GM13977 (cell line): ENCODE results near the gene CCDC18.
"Not testable (repeated sequence)": the region's sequence is repeated elsewhere in the genome, so short reads cannot be mapped to it uniquely, and the experiment has no call there.

Experiments
- DNase-seq: peaks from one replicate; pipeline ENCODE4 v3.0.0; 2012; ENCODE audit warnings: low spot score
- in situ Hi-C: fragments of 300-500 bp; cut with MboI; formaldehyde crosslinking; loops from one replicate; pipeline ENCODE4 v1.12.0; 2022; ENCODE audit warnings: low sequenced_read_pairs, low pct_unique_long_range_greater_than_20kb, mixed read lengths, inconsistent platforms; ENCODE audit not compliant: unreplicated experiment
- TF ChIP-seq, protein P1 (sequence below): IDR thresholded peaks from 2 replicates; pipeline ENCODE4 v1.5.1; 2012; ENCODE audit warnings: mild to moderate bottlenecking, control low read depth; ENCODE audit not compliant: insufficient read depth; ENCODE audit errors: extremely low read depth, missing control alignments

The CCDC18 gene

DNA sequence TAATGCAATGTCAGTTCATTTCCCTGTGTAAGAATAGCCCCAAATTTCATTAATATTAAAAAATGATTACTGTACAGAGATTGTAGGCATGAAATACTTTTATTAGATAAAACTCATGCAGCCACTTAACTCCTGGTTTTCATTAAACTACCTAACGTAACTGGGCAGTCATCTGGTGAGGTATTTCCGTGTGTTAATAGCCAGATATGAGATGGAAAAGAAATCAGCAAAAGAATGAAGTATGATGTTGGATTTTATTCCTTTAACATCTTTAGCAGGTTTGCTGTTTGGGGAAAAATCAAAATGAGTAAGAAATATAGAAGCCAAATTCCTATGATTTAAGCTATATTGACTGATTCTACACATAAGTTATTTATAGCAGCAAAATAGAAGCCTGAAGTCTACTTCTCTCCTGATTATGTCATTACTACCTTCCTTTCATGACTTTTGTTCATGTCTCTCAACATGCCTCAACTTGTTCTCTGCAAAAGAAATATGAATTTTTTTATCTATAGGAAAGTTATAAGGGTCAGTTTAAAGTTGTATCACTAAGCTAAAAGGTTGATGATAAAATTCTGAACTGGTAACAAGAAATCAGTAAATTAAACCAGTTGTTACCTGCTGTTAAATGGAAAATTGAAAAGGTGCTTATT is 42.6 kb downstream of the CCDC18 start:
- no peak for DNase-seq
- in situ Hi-C loops = no loop called here
- TF ChIP-seq, protein P1, sequence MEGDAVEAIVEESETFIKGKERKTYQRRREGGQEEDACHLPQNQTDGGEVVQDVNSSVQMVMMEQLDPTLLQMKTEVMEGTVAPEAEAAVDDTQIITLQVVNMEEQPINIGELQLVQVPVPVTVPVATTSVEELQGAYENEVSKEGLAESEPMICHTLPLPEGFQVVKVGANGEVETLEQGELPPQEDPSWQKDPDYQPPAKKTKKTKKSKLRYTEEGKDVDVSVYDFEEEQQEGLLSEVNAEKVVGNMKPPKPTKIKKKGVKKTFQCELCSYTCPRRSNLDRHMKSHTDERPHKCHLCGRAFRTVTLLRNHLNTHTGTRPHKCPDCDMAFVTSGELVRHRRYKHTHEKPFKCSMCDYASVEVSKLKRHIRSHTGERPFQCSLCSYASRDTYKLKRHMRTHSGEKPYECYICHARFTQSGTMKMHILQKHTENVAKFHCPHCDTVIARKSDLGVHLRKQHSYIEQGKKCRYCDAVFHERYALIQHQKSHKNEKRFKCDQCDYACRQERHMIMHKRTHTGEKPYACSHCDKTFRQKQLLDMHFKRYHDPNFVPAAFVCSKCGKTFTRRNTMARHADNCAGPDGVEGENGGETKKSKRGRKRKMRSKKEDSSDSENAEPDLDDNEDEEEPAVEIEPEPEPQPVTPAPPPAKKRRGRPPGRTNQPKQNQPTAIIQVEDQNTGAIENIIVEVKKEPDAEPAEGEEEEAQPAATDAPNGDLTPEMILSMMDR = no peak

DNA sequence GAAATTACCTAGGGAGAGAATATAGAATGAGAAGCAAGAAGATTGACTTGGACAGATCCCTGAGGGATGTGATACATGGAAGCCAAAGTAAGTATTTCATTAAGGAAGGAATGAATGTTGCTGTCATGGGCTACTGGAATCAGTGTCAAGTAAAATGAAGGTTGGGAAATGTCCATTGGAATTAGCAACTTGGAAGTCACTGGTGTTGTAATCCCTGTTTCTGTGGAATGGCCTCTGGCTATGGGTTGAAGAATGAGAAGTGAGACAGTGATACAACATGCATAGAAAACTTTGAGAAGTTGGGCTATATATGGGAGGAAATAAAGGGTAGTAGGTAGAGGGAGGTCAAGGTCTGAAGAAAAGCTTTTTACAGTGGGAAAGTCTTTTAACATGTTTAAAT is 54.7 kb downstream of the CCDC18 start:
- DNase-seq = no peak
- TF ChIP-seq, protein P1 = no peak
- in situ Hi-C loops = no loop called here

DNA sequence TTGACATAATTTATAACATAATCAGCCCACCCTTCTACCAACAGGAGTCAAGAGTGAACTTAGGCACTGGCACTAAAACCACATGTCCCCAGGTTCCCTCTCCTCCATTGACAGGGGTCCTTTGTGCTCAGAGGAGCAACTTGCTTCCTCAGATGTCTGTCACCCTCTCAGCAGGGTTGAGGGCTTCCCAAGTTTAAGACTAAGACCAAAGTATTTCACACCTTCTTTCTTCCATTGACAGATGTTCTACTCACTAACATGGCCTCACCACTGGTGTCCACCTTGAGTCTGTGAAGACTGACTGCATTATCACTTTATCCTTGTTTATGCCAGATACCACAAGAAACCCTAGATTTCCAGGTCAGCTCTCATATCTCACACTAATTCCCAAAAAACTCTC is 56.5 kb downstream of the CCDC18 start:
- DNase-seq = no peak
- TF ChIP-seq, protein P1 = no peak
- in situ Hi-C loops = no loop called here

DNA sequence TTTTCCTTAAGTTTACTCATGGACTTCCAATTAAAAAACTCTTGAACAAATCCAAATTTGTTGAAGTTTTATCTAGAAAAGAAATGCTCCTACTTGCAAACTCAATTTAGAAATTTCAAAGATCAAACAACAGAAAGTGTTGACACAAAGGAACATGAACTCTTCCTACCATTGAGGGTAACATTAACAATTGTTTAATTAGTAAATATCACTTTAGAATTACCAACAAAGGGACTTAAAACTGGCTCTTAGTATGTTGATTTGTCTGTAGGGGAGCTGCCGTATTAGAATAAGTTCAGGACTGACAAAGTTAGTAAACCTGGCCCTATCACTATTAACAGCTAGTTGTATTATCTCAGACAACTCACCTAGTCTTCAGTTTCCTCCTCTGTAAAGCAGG is 57.9 kb downstream of the CCDC18 start:
- TF ChIP-seq, protein P1 = no peak
- DNase-seq = no peak
- in situ Hi-C loops = no loop called here

DNA sequence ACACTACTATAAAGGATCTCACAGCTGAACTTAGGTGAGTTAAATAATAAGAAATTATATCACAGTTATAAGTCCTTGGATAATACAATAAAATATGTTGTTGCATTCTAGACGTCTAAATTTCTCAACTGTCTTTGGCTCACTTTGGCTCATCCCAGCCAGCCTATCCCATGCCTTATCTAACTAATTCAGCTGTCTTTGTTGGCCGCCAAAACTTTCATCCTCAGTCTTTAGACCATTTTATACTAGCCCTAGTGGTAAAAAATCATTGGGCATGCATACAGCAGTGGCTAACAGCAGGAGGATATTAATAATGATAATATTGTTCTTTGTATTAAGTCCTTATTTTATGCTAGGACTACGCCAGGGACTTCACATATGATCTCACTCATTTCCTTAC is 59.3 kb downstream of the CCDC18 start:
- DNase-seq = no peak
- in situ Hi-C loops = no loop called here
- TF ChIP-seq, protein P1 = no peak

DNA sequence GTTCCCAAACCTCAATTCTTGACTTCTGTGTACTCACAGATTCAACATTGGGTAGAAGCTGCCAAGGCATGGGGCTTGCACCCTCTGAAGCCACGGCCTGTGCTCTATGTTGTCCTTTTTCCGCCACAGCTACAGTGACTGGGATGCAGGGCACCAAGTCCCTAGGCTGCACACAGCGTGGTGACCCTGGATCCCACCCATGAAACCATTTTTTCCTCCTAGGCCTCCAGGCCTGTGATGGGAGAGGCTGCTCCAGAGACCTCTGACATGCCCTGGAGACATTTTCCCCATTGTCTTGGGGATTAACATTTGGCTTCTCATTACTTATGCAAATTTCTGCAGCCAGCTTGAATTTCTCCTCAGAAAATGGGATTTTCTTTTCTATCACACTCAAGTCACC is 62.7 kb downstream of the CCDC18 start:
- DNase-seq, in situ Hi-C loops: not testable (repeated sequence)

DNA sequence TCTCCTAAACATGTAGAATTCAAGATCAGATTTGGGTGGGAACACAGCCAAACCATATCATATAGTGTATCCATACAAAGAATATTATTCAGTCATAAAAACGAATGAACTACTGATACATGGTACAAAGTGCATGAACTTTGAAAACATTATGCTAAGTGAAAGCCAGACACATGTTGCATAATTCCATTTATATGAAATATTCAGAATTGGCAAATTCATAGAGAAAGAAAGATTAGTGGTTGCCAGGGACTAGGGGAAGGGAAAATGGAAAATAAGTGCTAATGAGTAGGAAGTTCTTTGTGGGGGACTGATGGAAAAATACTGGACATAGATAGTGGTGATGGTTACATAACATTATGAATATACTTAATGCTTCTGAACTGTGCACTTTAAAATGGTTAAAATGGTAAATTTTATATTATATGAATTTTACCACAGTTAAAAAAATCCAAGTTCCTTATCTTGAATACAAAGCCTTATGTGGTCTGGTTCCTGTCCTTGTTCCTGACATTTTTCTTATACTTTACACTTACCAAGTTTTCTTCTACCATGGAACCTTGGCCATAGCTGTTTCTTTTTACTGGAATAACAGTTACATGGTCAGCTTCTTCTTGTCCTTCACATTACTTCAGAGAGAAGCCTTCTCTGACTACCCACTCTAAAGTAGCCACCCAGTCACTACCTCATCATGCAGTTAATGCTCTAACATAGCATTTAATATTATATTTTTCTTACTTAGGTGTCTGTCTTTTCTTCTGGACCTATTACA is 64.0 kb downstream of the CCDC18 start:
- in situ Hi-C loops = no loop called here
- TF ChIP-seq, protein P1 = no peak
- no peak for DNase-seq
